HG03280 (cell line): ENCODE measurements around the gene MTFR1L.

Experiments
- ATAC-seq: cut with Tn5 transposase; IDR thresholded peaks from one replicate; pipeline ENCODE4 v1.9.1; 2021; ENCODE audit warnings: mild to moderate bottlenecking, moderate library complexity; ENCODE audit not compliant: unreplicated experiment

The MTFR1L gene

DNA sequence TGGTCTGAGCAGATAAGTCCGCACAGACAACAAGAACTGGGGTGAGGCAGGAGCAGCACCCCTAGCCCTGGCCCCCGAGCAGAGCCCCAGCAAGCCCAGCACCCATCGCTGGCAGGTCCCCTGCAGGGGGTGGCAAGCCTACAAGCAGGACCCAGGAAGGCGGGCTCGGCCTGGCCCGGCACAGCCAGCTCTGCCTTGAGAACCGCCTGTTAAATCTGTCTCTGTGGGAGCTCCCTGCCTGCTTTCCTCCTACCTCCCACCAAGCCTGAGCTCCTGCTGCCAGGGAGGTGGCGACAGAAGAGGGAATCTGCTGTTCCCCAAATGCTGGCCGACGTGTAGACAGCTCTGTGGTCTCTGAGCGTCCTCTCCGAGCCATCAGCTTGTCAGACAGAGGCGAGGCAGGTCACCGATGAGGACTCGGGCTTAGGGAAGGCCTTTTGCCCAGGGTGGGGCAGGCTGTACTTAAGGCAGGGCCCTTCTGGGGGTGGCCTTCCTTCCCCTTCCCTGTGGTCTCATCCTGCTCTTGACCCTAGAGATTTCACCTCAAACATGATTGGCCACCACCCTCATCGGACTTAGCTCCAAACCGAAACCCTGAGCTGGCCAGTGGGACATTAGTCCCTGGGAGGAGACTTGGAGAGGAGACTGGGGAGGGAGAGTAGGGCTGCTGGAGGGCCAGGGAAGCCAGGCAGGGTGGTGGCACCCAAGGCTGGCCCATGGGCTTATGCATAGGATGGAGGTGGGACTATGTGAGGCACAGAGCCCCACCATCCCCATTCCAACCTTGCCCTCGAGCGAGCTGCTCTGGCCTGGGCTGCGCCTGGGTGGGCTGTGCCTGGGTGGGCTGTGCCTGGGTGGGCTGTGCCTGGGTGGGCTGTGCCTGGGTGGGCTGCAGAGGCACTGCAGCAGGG, 12.0 kb upstream of the MTFR1L start:
- no peak for ATAC-seq

GRCh38 chr1:25808481-25809244, 11.1 kb upstream of the MTFR1L start:
- ATAC-seq, result no peak

- ATAC-seq, result no peak
Measured at GRCh38 chr1:25809283-25809926, 10.3 kb upstream of the MTFR1L start.

DNA sequence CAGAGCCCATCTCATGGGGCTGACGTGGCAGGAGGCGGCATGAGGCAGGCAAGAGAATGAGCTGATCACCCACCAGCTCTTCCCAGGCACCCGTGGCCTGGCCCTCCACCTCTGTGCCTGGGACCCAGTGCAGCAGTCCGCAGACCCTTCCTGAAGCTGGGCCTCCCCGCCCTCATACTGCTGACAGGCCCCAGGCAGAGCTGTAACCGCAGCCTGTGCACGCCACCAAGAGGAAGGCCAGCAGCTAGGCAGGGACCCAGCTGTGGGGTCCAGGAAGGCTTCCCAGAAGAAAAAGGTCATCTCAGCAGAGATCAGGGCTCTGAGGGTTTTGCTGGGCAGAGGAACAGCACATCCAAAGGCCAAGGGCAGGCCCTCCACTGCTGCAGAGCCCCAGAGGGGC, 9.8 kb upstream of the MTFR1L start:
- ATAC-seq, result no peak

DNA sequence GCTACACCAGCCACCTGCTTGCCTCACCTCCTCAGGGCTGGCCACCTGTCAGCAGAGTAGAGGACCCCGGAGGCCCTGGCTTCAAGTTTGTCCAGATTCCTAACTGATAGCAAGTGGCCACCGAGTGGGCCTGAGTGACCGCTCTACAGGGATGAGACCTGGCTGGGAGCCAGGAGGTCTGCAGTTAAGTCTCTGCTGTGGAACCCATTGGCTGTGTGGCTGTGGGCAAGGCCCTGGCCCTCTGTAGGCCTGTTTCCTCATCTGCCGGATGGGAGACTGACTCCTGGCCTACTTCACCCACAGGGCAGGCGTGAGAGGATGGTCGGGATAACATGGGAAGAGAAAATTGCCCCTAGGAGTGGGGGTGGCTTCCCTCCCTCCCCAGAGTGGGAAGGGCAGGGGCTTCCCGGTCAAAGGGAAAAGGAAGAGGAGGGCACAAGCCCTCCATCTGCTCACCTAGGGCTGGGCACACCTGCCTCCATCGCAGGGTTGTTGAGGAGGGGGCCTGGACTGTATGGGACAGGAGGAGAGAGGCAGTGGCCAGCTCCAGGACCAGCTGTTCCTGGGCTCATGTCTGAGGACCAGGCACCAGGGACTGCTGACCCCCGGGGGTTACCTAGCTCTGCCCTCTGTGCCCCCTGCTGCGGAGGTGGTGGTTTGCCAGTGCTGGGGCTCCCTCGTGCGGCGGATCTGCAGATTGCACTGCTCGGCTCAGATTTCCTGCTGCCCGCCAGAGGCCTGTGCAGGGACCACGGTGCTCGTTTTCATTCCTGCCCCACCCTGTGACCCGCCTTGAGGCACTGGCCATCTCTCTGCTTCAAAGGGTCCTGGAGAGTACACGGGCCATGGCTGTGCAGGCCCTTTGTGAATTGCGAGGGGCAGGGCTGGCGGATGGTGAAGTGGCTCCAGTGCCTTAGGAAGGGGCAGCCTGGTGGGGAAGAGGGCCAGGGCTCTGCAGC, 9.1 kb upstream of the MTFR1L start:
- no peak for ATAC-seq

DNA sequence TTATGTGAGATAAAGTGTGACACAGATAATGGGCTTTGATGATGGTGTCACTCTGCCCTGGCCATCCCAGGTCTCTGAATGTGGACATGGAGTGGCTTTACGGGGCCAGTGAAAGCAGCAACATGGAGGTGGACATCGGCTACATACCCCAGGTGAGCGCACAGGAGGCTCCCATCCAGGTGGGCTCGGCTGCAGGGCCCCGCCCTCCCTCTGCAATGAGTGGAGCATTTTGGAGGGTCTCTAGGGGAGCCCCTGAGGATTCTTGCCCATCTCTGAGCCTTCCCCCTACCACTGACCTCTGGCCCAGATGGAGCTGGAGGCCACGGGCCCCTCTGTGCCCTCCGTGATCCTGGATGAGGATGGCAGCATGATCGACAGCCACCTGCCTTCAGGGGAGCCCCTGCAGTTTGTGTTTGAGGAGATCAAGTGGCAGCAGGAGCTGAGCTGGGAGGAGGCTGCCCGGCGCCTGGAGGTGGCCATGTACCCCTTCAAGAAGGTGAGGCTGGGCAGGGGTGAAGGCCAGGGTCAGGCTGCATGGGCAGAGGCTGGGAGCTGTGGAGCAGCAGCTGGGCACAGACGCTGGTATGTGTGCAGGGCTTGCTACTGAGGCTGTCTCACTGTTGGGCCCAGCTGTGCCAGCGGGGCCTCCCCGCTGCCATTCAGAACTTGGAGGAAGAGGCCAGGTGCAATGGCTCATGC, 8.2 kb upstream of the MTFR1L start:
- no peak for ATAC-seq

GRCh38 chr1:25813071-25813733, 6.6 kb upstream of the MTFR1L start:
- ATAC-seq, result no peak

DNA sequence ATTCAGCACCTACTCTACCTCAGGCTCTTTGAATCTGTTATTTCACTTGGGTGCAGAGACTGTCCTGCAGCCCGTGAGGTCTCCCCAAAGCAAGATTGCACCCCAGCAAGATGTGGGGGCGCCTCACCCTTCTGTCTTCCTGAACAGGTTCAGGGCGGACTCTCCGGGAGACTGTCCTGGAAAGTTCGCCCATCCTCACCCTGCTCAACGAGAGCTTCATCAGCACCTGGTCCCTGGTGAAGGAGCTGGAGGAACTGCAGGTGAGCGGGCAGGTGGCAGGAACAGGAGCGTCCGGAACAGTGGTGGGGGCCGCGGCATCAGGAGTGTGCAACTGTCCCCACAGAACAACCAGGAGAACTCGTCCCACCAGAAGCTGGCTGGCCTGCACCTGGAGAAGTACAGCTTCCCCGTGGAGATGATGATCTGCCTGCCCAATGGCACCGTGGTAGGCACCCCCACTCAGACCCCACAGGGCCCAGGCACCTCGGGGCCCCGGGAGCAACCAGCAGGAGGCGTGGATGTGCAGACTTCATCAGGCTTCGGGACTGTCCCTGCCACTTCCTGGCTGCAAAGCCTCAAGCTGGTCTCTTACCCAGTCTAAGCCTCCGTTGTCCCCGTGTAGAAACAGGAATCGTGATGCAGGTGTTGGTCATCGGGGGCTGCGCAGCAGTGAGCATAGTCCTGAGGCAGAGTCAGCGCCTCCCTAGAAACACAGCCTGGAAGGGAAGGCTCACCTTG, 5.9 kb upstream of the MTFR1L start:
- ATAC-seq, result no peak

DNA sequence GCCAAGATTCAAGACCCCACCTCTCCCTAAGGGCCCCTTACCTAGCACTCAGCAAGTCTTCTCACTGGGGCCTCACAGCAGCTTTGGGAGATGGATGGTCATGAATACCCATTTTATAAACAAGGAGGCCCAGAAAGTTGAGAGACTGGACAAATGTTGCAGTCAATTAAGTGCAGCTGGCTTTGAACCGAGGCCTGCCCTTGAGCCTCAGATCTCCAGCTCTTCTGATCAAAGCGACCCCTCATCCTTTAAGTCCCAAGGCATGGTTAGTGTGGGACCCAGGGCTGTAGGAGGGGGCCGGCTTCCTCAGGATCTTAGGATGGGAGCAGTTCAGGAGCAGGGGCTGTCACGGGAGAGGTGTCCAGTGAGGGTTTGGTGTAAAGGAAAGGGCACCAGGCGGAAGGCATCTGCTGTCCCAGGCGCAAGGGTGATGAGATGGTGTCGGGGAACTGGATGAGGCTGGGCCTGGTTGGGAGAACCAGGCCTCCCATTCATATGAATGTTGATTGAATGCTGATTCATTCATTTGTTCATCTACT, 5.1 kb upstream of the MTFR1L start:
- ATAC-seq, result no peak

DNA sequence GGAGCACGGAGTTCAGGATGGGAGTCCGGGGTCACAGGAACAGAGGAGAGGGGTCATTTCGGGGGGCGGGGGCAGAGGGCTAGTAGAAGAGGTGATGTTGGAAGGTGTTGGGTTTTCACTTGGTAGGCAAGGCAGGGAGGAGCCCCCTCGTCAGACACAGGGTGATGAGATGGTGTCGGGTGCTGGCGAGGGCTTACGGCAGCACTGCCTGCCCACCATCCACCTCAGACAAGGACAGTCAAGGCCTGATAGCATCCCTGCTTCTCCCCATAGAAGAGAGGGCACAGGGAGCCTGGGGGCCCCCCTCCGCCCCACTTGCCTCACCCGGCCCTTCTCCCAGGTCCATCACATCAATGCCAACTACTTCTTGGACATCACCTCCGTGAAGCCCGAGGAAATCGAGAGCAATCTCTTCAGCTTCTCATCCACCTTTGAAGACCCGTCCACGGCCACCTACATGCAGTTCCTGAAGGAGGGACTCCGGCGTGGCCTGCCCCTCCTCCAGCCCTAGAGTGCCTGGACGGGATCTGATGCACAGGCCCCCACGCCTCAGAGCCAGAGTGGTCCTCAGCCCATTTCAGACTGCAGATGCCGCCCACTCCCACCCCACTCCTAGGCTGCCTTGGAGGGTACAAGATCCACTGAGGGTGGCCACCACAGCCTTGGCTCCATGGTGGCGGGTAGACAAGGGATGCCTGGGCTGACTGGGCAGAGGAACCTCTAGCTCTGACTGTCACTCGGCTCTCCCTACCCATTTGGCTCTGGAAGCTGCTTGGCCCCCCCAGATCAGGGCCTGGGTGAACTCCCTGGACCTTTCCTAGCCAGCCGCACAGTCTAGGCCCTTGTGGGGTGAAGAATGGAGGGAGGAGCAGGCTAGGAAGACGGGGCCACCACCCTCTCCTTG, 4.3 kb upstream of the MTFR1L start:
- no peak for ATAC-seq

GRCh38 chr1:25816112-25816718, 3.5 kb upstream of the MTFR1L start:
- ATAC-seq, result no peak

DNA sequence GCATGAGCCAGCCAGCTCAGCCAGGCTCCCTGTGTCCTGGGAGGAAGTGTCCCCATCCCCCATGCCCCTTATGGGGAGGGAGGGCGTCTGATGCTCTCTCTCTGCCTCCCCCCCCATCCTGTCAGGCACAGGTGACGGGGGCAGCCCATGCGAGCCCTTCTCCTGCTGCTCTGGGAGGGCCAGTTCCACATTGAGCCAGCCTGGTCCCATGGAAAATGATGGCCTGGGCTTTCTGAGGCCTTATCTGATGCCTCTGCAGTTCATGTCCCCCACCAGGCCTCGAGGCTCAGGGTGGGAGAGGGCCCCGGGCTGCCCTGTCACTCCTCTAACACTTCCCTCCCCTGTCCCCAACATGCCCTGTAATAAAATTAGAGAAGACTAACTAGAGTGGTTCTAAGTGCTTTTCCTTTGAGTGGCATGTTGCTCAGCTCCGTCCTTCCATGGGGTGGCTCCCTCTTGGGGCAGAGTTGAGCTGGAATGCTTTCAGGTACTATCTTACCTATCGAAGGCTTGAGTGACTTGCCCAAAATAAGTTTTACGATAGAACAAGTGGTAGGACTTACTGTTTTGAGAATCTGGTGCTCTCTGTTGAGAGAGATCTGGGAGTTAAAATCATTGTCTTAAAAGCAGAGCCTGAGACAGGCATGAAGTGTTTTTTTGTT, 1.8 kb upstream of the MTFR1L start:
- ATAC-seq, result no peak

DNA sequence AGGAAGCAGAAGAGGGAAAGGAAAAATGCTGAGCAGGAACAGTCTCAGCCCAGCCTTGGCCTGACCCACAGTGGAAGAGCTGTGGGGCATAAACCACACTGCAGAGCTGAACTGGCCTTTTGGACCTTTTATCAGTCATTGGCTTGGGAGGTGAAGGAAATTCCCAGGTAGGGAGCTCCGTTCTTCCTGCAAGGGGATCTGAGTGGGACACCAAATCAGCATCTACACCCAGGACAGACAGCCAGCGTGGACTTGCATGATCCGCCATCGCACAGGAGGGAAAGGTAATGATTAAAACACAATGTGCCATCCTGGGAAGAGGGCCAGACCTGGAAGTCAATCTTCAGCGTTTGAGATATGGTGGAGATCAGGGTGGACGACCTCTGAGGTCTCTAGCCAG, 1.2 kb upstream of the MTFR1L start:
- no peak for ATAC-seq

- peak; percentile 43 for ATAC-seq
Measured at GRCh38 chr1:25820247-25821111, 725 bp downstream of the MTFR1L start.

DNA sequence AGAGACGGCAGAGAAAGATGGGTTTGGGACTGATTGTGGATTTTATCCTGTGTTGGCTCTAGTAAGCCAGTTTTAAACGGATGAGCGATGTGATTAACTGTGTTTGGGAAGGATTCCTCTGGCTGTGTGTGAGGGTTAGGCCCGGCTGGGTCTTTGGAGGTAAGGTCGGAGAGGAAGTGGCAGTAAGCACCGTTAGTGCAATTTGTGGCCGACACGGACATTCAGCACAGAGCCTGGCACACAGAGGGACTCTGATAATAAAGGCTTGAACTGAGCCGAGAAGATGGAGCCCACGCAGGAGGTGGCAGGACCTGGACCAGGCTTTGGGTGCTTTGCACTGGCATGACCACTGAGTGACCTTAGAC, 1.3 kb downstream of the MTFR1L start:
- no peak for ATAC-seq
